B cell (primary cell): Measurements from ENCODE around the gene DPCD. TPM values are rescaled to one million over a fixed set of nuclear protein-coding genes. Genes with fewer than 3 reads are reported as not detected.

ENCODE experiments used
- ATAC-seq: fragments of 200-7000 bp; cut with Tn5 transposase; one replicate; pipeline ENCODE4 v1.10.0; 2021; ENCODE audit warnings: low read depth, mild to moderate bottlenecking, moderate number of reproducible peaks, moderate library complexity
- CTCF ChIA-PET: fragments of 350-600 bp; sonication (Branson Sonifier 250); formaldehyde crosslinking; loops from one replicate; lab custom pipeline; 2021; ENCODE audit warnings: antibody characterized with exemption, inconsistent platforms; lab: Charles Lee
- POLR2A ChIA-PET: fragments of 350-600 bp; sonication (Branson Sonifier 250); formaldehyde crosslinking; loops from one replicate; lab custom pipeline; 2021; ENCODE audit warnings: antibody characterized with exemption; lab: Charles Lee
- DNase-seq: peaks from one replicate; pipeline ENCODE4 v3.0.0; 2013
- H2AFZ ChIP-seq: 2 replicates; pipeline ENCODE4 v1.6.1; 2012; ENCODE audit warnings: mild to moderate bottlenecking, low read depth, low read length; ENCODE audit not compliant: insufficient read depth, poor library complexity, severe bottlenecking
- H3K27ac ChIP-seq, 2 donors: 1 replicate in 1 of 2; 2 replicates in 1 of 2; pipeline ENCODE4 v1.5.1; 2012 to 2013; ENCODE audit warnings: low read length in 2 of 2, mild to moderate bottlenecking in 2 of 2, moderate library complexity in 1 of 2
- H3K27me3 ChIP-seq, 4 experiments: fragments of 200-600 bp in 1 of 4; sonication (generic) in 1 of 4; replicated peaks in 1 of 4; 1 replicate in 2 of 4; 2 replicates in 2 of 4; pipeline versions ENCODE4 v1.6.1 to v1.7.0; 2013 to 2016; ENCODE audit warnings: low read length in 3 of 4, mild to moderate bottlenecking in 2 of 4, mixed read lengths in 1 of 4, moderate library complexity in 1 of 4; ENCODE audit not compliant: insufficient read depth in 4 of 4, control insufficient read depth in 3 of 4; ENCODE audit errors: control extremely low read depth in 1 of 4
- H3K36me3 ChIP-seq, 2 experiments: replicated peaks in 1 of 2; 1 replicate in 1 of 2; 2 replicates in 1 of 2; pipeline versions ENCODE4 v1.6.1 to v1.7.1; 2013; ENCODE audit warnings: low read length in 1 of 2; ENCODE audit not compliant: insufficient read depth in 2 of 2, control insufficient read depth in 1 of 2; ENCODE audit errors: control extremely low read depth in 1 of 2, extremely low read depth in 1 of 2
- H3K4me1 ChIP-seq, 2 donors: fragments of 200-600 bp in 1 of 2; sonication (generic) in 1 of 2; 1 replicate in 1 of 2; 2 replicates in 1 of 2; pipeline versions ENCODE4 v1.5.1 to v1.6.1; 2013 to 2017; ENCODE audit warnings: low read length in 2 of 2; ENCODE audit not compliant: control insufficient read depth in 2 of 2, insufficient read depth in 2 of 2
- H3K4me2 ChIP-seq: replicated peaks from 2 replicates; pipeline ENCODE3; 2012; ENCODE audit warnings: mild to moderate bottlenecking, low read depth, low read length; ENCODE audit not compliant: poor library complexity, severe bottlenecking
- H3K4me3 ChIP-seq, 5 experiments: fragments of 200-600 bp in 1 of 5; sonication (generic) in 1 of 5; 1 replicate in 3 of 5; 2 replicates in 2 of 5; pipeline versions ENCODE4 v1.5.1 to v1.7.0; 2011 to 2016; ENCODE audit warnings: low read length in 4 of 5, mild to moderate bottlenecking in 4 of 5, low read depth in 2 of 5, control low read depth in 1 of 5, moderate library complexity in 1 of 5; ENCODE audit not compliant: insufficient read depth in 1 of 5; ENCODE audit errors: control extremely low read depth in 1 of 5, extremely low read depth in 1 of 5
- H3K79me2 ChIP-seq: fragments of 200-600 bp; sonication (generic); one replicate; pipeline ENCODE4 v1.6.0; 2016; ENCODE audit warnings: low read length; ENCODE audit not compliant: control insufficient read depth, insufficient read depth
- H3K9ac ChIP-seq: fragments of 200-600 bp; sonication (generic); 2 replicates; pipeline ENCODE4 v1.6.1; 2017; ENCODE audit warnings: mild to moderate bottlenecking, low read length, moderate library complexity
- H3K9me3 ChIP-seq, 3 donors: one replicate each; pipeline versions ENCODE4 v1.6.1 to v1.7.1; 2013; ENCODE audit warnings: low read length in 2 of 3; ENCODE audit not compliant: control insufficient read depth in 2 of 3, insufficient read depth in 1 of 3; ENCODE audit errors: control extremely low read depth in 1 of 3
- H4K20me1 ChIP-seq: 2 replicates; pipeline ENCODE4 v1.6.0; 2012; ENCODE audit warnings: mild to moderate bottlenecking, low read length; ENCODE audit not compliant: insufficient read depth, control insufficient read depth, poor library complexity, severe bottlenecking
- H3K27ac Mint-ChIP-seq: one replicate; pipeline ENCODE4 v1.8.0; 2021; ENCODE audit warnings: mixed read lengths
- H3K27me3 Mint-ChIP-seq: one replicate; pipeline ENCODE4 v1.8.0; 2021; ENCODE audit warnings: mixed read lengths
- H3K4me1 Mint-ChIP-seq: one replicate; pipeline ENCODE4 v1.8.0; 2021; ENCODE audit warnings: mixed read lengths
- H3K4me3 Mint-ChIP-seq: one replicate; pipeline ENCODE4 v1.8.0; 2021; ENCODE audit warnings: mixed read lengths
- H3K9me3 Mint-ChIP-seq: one replicate; pipeline ENCODE4 v1.8.0; 2022; ENCODE audit warnings: mixed read lengths; ENCODE audit not compliant: insufficient read depth
- EZH2 ChIP-seq: IDR thresholded peaks from 2 replicates; pipeline ENCODE4 v1.6.1; 2012; ENCODE audit warnings: borderline replicate concordance, low read depth, mild to moderate bottlenecking, moderate library complexity, low read length; ENCODE audit not compliant: insufficient read depth, poor library complexity, severe bottlenecking
- WGBS: methylation state at CpG from one replicate; pipeline ENCODE4 v1.1.5; 2013; ENCODE audit warnings: missing lambda C conversion rate; ENCODE audit not compliant: insufficient coverage; 5-methylcytosine and 5-hydroxymethylcytosine counted together
- intact Hi-C: fragments of 100-400 bp; cut with micrococcal nuclease; formaldehyde crosslinking; loops from one replicate; pipeline ENCODE4 v1.10.0; 2022
- polyA plus RNA-seq: library from polyadenylated mRNA; depleted of rRNA; stranded (reverse); fragments of >200 nt; gene quantifications from 2 replicates; pipeline ENCODE4 v1.2.3, GENCODE V29; 2012
- total RNA-seq, 2 donors: library from RNA; stranded (reverse); fragments of 120-200 nt in 1 of 2; gene quantifications; 1 replicate in 1 of 2; 2 replicates in 1 of 2; pipeline versions ENCODE4 v1.2.3 to v1.2.4, GENCODE V29; 2013 to 2022
- TF ChIP-seq, protein P1 (sequence below): fragments of 200-600 bp; IDR thresholded peaks from one replicate; pipeline ENCODE4 v1.8.0; 2022; ENCODE audit warnings: antibody characterized with exemption, mild to moderate bottlenecking

DPCD gene
- total and polyA plus RNA-seq, 2 donors (not counting 1 experiment from before 2014, with no cell fraction given): 0.88 to 2.2 TPM

- ATAC-seq: no peak
- no peak overlapping the region for H3K4me2 ChIP-seq
- no peak overlapping the region for H3K4me3 ChIP-seq
- no peak overlapping the region for H3K9ac ChIP-seq
- ChIA-PET POLR2A (interaction anchor here (0.6 to 0.7 kb wide), 2 partner anchors 39 to 539 kb away, joined by 3 to 10 read pairs; no protein-coding TSS in a partner anchor), CTCF (interaction anchor here (0.7 to 1.3 kb wide), 3 partner anchors 33 to 1628 kb away, joined by 4 to 7 read pairs (median 6); no protein-coding TSS in a partner anchor)
- peaks cover 1 to 3% of the 10 kb centered on the region in 2 donors for H3K4me1 ChIP-seq
- H3K36me3 ChIP-seq: peaks cover 0 to 18% of the 10 kb centered on the region in 2 experiments
- TF ChIP-seq, protein P1, sequence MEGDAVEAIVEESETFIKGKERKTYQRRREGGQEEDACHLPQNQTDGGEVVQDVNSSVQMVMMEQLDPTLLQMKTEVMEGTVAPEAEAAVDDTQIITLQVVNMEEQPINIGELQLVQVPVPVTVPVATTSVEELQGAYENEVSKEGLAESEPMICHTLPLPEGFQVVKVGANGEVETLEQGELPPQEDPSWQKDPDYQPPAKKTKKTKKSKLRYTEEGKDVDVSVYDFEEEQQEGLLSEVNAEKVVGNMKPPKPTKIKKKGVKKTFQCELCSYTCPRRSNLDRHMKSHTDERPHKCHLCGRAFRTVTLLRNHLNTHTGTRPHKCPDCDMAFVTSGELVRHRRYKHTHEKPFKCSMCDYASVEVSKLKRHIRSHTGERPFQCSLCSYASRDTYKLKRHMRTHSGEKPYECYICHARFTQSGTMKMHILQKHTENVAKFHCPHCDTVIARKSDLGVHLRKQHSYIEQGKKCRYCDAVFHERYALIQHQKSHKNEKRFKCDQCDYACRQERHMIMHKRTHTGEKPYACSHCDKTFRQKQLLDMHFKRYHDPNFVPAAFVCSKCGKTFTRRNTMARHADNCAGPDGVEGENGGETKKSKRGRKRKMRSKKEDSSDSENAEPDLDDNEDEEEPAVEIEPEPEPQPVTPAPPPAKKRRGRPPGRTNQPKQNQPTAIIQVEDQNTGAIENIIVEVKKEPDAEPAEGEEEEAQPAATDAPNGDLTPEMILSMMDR: no peak
- no peak for TF ChIP-seq EZH2
- no peak overlapping the region for H3K27ac ChIP-seq
- DNase-seq: no peak
- no peaks in the 10 kb centered on the region for H3K27me3 ChIP-seq
- H2AFZ ChIP-seq: no peak overlapping the region
- Mint-ChIP-seq H3K27me3 (no peaks in the 10 kb centered on the region), H3K9me3 (no peaks in the 10 kb centered on the region), H3K4me1 (no peaks in the 10 kb centered on the region), H3K27ac (no peak overlapping the region), H3K4me3 (no peak overlapping the region)
- intact Hi-C loops: no loop called here
- peaks cover 0 to 9% (median 0%) of the 10 kb centered on the region in 3 donors for H3K9me3 ChIP-seq
- H3K79me2 ChIP-seq: no peaks in the 10 kb centered on the region
- WGBS: 90% methylated on average over 7 of the region's 7 CpGs
- no peaks in the 10 kb centered on the region for H4K20me1 ChIP-seq
These were observed 12.4 kb upstream of the DPCD start for GRCh38 chr10:101575580-101576210.

- H3K79me2 ChIP-seq: no peaks in the 10 kb centered on the region
- no peak overlapping the region for H3K4me3 ChIP-seq
- TF ChIP-seq, protein P1: no peak
- no peak for TF ChIP-seq EZH2
- Mint-ChIP-seq H3K27ac (no peak overlapping the region), H3K4me3 (no peak overlapping the region), H3K9me3 (no peaks in the 10 kb centered on the region), H3K27me3 (no peaks in the 10 kb centered on the region), H3K4me1 (no peaks in the 10 kb centered on the region)
- H4K20me1 ChIP-seq: no peaks in the 10 kb centered on the region
- ATAC-seq: no peak
- H3K4me1 ChIP-seq: no peaks in the 10 kb centered on the region
- POLR2A ChIA-PET: interaction anchor here (0.6 to 0.7 kb wide), 2 partner anchors 40 to 538 kb away, joined by 3 to 10 read pairs; no protein-coding TSS in a partner anchor
- H3K9me3 ChIP-seq: peaks cover 0 to 9% (median 0%) of the 10 kb centered on the region in 3 donors
- H2AFZ ChIP-seq: no peak overlapping the region
- no peak overlapping the region for H3K4me2 ChIP-seq
- CTCF ChIA-PET: interaction anchor here (0.7 to 1.3 kb wide), 5 partner anchors 34 to 1628 kb away, joined by 3 to 7 read pairs (median 4); no protein-coding TSS in a partner anchor
- peaks cover 0 to 18% of the 10 kb centered on the region in 2 experiments for H3K36me3 ChIP-seq
- no peak overlapping the region for H3K27ac ChIP-seq
- H3K9ac ChIP-seq: no peak overlapping the region
- intact Hi-C loops: no loop called here
- no peaks in the 10 kb centered on the region for H3K27me3 ChIP-seq
- WGBS: 91% methylated on average over 5 of the region's 7 CpGs
- DNase-seq: no peak
These were observed 11.8 kb upstream of the DPCD start for GRCh38 chr10:101576211-101576863.
